D721Med (cell line): Measurements from ENCODE around the gene ALOX5.

Source experiments
- DNase-seq: peaks from one replicate; pipeline ENCODE4 v3.0.0; 2011; ENCODE audit warnings: low spot score; ENCODE audit not compliant: insufficient read length
- FAIRE-seq: peaks from 2 replicates; lab custom pipeline; 2011; peaks lifted over from hg19 to GRCh38; lab: Jason Lieb, UNC
- CTCF ChIP-seq: IDR thresholded peaks from 2 replicates; pipeline ENCODE4 v1.5.1; 2012; ENCODE audit warnings: mild to moderate bottlenecking, control low read depth; ENCODE audit not compliant: insufficient read depth; ENCODE audit errors: missing control alignments

Gene ALOX5

GRCh38 chr10:45456822-45457221 lies 82.8 kb downstream of the ALOX5 start:
- FAIRE-seq (no peak), DNase-seq (no peak)
- TF ChIP-seq CTCF: no peak

GRCh38 chr10:45457487-45457886 lies 83.5 kb downstream of the ALOX5 start:
- no peak for TF ChIP-seq CTCF
- DNase-seq: no peak
- no peak for FAIRE-seq

- DNase-seq (no peak), FAIRE-seq (no peak)
- TF ChIP-seq CTCF: no peak
Measured at GRCh38 chr10:45460235-45460878, 86.3 kb downstream of the ALOX5 start.

GRCh38 chr10:45461034-45461433 lies 87.0 kb downstream of the ALOX5 start:
- DNase-seq: no peak
- no peak for FAIRE-seq

GRCh38 chr10:45463244-45464116 lies 89.5 kb downstream of the ALOX5 start:
- DNase-seq: no peak
- TF ChIP-seq CTCF: no peak
- no peak for FAIRE-seq

More at GRCh38 chr10:45461034-45461433, 87.0 kb downstream of the ALOX5 start:
- no peak for TF ChIP-seq CTCF

- DNase-seq: peak; percentile 52
- FAIRE-seq: no peak
- TF ChIP-seq CTCF: peak; percentile 78
Measured at GRCh38 chr10:45464958-45465567, 91.0 kb downstream of the ALOX5 start.

- FAIRE-seq (no peak), DNase-seq (no peak)
- no peak for TF ChIP-seq CTCF
Measured at GRCh38 chr10:45466784-45467183, 92.8 kb downstream of the ALOX5 start.
